ENCODE results near the gene B3GALT5.
"Not testable (repeated sequence)": the region's sequence is repeated elsewhere in the genome, so short reads cannot be mapped to it uniquely, and the experiment has no call there.

The B3GALT5 gene

DNA sequence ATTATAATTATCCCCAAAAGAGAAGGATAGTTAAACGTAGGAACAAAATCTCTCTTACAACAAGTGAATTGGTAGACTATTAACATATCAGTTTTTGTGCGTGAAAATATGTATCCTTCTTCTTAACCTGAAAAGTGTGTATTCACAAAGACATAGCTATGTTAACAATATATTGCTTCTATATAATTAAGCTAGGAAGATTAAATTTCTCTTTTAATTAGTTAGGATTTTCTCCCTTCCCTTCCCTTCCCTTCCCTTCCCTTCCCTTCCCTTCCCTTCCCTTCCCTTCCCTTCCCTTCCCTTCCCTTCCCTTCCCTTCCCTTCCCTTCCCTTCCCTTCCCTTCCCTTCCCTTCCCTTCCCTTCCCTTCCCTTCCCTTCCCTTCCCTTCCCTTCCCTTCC, 29.2 kb upstream of the B3GALT5 start:
- H3K79me2 ChIP-seq (ENCODE audit: control insufficient read depth, insufficient read depth, low read length, unreplicated experiment); H3K27me3 ChIP-seq (ENCODE audit: insufficient read depth, low read length); H3K4me1 ChIP-seq (ENCODE audit: control insufficient read depth, insufficient read depth, low read length, unreplicated experiment); H2AFZ ChIP-seq (ENCODE audit: low read length, unreplicated experiment); H3K27ac ChIP-seq (ENCODE audit: low read depth, low read length); H3K36me3 ChIP-seq (ENCODE audit: insufficient read depth, low read length); H3K4me3 ChIP-seq (ENCODE audit: low read depth, low read length): not testable (repeated sequence)

DNA sequence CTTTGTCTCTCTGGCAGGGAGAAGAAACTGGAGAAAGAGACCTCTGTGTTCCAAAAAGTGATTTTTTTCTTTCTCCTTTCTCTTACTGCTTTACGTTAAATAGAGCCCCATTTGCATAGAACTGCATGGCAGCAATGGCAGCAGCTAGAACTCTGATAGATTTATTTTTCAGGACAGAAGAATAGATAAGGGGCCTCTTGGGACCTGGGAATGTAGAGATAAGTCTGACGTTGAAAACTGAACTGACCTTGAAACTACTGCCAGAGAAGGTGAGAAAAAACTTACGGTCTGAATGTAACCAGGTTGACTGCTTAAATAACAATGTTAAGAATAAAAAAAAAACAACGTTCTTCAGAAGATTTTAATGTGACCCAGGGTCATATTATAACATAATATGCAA, 25.4 kb upstream of the B3GALT5 start:
- Histone ChIP-seq H3K27me3 (ENCODE audit: insufficient read depth, low read length) (no peaks in the 10 kb centered on the region), H3K4me3 (ENCODE audit: low read depth, low read length) (no peak overlapping the region), H3K36me3 (ENCODE audit: insufficient read depth, low read length) (no peaks in the 10 kb centered on the region), H3K27ac (ENCODE audit: low read depth, low read length) (no peak overlapping the region), H3K79me2 (ENCODE audit: control insufficient read depth, insufficient read depth, low read length, unreplicated experiment) (no peaks in the 10 kb centered on the region), H3K4me1 (ENCODE audit: control insufficient read depth, insufficient read depth, low read length, unreplicated experiment) (no peaks in the 10 kb centered on the region), H2AFZ (ENCODE audit: low read length, unreplicated experiment) (no peak overlapping the region)

DNA sequence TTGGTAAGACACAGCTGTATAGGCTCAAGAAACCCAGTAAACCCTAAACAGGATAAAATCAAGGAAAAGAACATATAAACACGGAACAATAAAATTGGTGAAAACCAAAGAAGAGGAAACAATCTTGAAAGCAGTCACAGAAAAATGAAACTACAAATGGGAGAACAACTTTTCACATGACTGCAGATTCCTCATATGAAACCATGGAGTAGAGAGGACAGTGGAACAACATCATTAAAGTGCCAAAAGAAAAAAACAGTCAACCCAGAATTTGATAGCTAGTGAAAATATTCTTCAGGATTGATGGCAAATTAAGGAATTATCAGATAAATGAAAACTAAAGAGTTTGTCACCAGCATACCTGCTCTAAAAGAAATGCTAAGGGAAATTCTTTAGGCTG, 23.9 kb upstream of the B3GALT5 start:
- Histone ChIP-seq H3K4me3 (ENCODE audit: low read depth, low read length) (no peak overlapping the region), H3K36me3 (ENCODE audit: insufficient read depth, low read length) (no peaks in the 10 kb centered on the region), H2AFZ (ENCODE audit: low read length, unreplicated experiment) (no peak overlapping the region), H3K27ac (ENCODE audit: low read depth, low read length) (no peak overlapping the region), H3K27me3 (ENCODE audit: insufficient read depth, low read length) (no peaks in the 10 kb centered on the region), H3K79me2 (ENCODE audit: control insufficient read depth, insufficient read depth, low read length, unreplicated experiment) (no peaks in the 10 kb centered on the region), H3K4me1 (ENCODE audit: control insufficient read depth, insufficient read depth, low read length, unreplicated experiment) (no peaks in the 10 kb centered on the region)

DNA sequence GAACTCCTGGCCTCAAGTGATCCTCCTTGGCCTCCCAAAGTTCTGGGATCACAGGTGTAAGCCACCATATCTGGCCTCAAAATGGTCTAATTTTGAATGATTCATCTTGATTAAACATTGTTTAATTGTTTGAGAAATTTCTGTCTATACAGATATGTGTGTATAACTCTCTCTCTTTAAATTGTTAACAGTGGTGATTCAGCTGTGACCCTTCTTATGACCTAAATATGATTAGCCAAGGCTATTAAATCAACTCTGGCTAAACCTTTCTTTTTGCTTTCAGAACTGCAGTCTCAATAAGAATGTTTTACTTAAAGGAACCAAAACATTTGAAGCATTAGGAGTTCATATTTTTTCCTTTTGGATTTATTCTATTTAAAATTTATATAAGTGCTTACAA, 19.2 kb upstream of the B3GALT5 start:
- Histone ChIP-seq H3K27ac (ENCODE audit: low read depth, low read length) (no peak overlapping the region), H3K36me3 (ENCODE audit: insufficient read depth, low read length) (no peaks in the 10 kb centered on the region), H3K4me1 (ENCODE audit: control insufficient read depth, insufficient read depth, low read length, unreplicated experiment) (no peaks in the 10 kb centered on the region), H3K79me2 (ENCODE audit: control insufficient read depth, insufficient read depth, low read length, unreplicated experiment) (no peaks in the 10 kb centered on the region), H3K27me3 (ENCODE audit: insufficient read depth, low read length) (no peaks in the 10 kb centered on the region), H2AFZ (ENCODE audit: low read length, unreplicated experiment) (no peak overlapping the region), H3K4me3 (ENCODE audit: low read depth, low read length) (no peak overlapping the region)

DNA sequence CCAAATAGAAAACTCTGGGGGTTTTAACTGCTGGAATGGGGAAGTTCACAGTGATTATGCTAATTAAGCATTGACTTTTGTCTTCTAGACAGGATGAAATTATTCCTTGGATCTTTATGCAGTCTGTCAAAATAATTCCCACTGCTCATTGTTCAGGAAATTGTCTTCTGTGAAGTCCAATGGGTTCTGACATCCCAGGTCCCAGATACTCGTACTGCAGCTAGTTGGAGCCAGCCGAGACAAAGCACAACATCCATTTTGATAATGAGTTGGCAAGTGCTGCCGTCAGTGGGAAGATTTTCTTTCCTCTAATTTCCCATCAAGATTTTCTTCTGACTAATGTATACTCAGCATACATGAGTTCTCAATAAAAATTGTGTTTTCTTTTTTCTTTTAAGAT, 17.3 kb upstream of the B3GALT5 start:
- no peak overlapping the region for H3K27ac ChIP-seq (ENCODE audit: low read depth, low read length)
- H3K27me3 ChIP-seq (ENCODE audit: insufficient read depth, low read length): no peaks in the 10 kb centered on the region
- H3K36me3 ChIP-seq (ENCODE audit: insufficient read depth, low read length): no peaks in the 10 kb centered on the region
- no peak overlapping the region for H2AFZ ChIP-seq (ENCODE audit: low read length, unreplicated experiment)
- no peaks in the 10 kb centered on the region for H3K79me2 ChIP-seq (ENCODE audit: control insufficient read depth, insufficient read depth, low read length, unreplicated experiment)
- no peak overlapping the region for H3K4me3 ChIP-seq (ENCODE audit: low read depth, low read length)
- no peaks in the 10 kb centered on the region for H3K4me1 ChIP-seq (ENCODE audit: control insufficient read depth, insufficient read depth, low read length, unreplicated experiment)

DNA sequence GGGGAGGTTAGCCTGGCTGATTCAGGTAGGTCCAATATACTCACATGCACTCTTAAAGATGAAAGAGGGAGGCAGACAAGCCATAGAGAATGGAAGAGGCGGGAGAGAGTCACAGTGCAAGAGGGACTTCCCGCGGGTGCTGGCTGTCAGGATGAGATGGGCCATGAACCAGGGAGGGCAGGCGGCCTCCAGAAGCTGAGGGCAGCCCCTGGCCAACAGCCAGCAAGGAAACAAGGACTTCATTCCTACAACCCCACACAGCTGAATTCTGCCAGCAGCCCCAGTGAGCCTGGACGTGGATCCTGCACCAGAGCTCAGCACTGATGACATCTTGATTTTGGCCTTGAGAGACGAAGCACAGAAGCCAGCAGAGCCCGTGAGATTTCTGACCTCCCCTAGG, 15.1 kb upstream of the B3GALT5 start:
- H3K27ac ChIP-seq (ENCODE audit: low read depth, low read length): no peak overlapping the region

DNA sequence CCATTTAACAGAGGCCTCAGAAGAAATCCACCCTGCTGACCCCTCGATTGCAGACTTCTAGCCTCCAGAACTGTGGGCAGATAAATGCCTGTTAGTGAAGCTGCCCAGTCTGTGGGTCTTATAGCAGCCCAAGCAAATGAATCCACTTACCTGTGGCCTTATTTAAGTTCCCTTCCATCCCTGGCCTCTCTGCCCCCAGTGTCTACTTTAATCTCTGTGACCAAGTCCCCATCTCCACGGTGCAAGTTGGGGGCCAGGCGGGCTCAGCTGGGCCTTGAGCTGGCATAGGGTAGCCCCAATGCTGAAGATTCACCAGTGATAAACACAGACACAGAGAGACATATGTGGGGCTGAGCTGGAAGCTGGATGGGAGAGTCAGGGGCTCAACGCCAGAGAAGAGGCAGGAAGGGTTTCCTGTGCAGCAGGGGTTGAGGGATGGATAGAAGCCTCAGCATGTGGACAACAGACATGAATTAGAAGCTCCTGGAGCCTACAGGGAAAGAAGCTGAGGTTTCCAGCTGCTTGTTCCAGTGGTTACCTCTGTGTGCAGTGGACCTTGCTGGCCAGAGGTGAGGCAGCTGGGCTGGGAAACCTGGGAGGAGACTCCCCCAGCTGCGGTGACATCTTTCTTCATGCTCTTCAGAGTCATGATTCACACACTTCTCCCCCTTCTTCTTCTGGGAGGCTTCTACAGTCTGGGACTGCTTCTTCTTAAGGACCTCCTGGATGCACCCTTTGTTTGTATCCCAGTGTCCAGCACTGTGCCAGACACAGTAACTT, 13.4 kb upstream of the B3GALT5 start:
- no peak overlapping the region for H3K4me3 ChIP-seq (ENCODE audit: low read depth, low read length)
- no peak overlapping the region for H2AFZ ChIP-seq (ENCODE audit: low read length, unreplicated experiment)
- no peaks in the 10 kb centered on the region for H3K4me1 ChIP-seq (ENCODE audit: control insufficient read depth, insufficient read depth, low read length, unreplicated experiment)
- no peak overlapping the region for H3K27ac ChIP-seq (ENCODE audit: low read depth, low read length)
- no peaks in the 10 kb centered on the region; the same call in 1 of the 2 replicates for H3K27me3 ChIP-seq (ENCODE audit: insufficient read depth, low read length)
- no peaks in the 10 kb centered on the region for H3K79me2 ChIP-seq (ENCODE audit: control insufficient read depth, insufficient read depth, low read length, unreplicated experiment)
- H3K36me3 ChIP-seq (ENCODE audit: insufficient read depth, low read length): no peaks in the 10 kb centered on the region

More for the DNA sequence above, 15.1 kb upstream of the B3GALT5 start:
- Histone ChIP-seq H3K27me3 (ENCODE audit: insufficient read depth, low read length) (no peaks in the 10 kb centered on the region), H3K4me1 (ENCODE audit: control insufficient read depth, insufficient read depth, low read length, unreplicated experiment) (no peaks in the 10 kb centered on the region), H3K36me3 (ENCODE audit: insufficient read depth, low read length) (no peaks in the 10 kb centered on the region), H2AFZ (ENCODE audit: low read length, unreplicated experiment) (no peak overlapping the region), H3K4me3 (ENCODE audit: low read depth, low read length) (no peak overlapping the region), H3K79me2 (ENCODE audit: control insufficient read depth, insufficient read depth, low read length, unreplicated experiment) (no peaks in the 10 kb centered on the region)

DNA sequence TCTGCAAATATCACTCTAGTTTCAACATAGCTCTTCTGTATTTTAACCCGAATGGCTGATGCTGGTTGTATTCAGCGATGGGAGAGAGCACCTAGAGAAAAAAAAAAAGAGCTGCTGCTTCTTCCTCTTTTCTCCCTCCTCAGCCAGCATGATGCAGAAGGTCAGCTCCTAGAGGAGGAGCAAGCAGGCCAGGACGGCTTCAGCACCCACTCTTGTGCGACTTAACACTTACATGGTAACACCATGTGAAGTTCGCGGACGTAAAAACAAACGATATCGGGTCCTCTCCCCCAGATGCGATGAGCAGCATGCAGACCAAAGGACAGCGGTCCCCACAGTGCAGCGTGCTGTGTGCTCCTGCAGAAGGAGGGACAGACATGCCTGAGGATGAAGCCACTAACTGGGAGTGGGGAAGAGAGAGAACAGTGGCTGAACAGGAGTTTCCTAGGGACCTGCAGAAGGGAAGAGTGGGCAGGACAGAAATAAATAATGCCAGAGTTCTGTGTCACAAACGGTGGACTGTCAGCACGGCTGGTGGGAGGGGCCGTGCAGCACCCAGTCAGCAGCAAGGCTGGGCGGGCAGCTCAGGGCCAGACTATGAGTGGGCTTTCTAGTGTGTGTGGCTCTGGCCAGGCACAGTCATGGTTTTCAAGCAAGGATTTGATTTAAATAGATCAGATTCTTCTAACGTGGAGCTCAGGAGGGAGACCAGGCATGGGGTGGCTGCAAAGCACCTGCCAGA, 11.4 kb upstream of the B3GALT5 start:
- Histone ChIP-seq H3K4me1 (ENCODE audit: control insufficient read depth, insufficient read depth, low read length, unreplicated experiment) (no peaks in the 10 kb centered on the region), H3K27me3 (ENCODE audit: insufficient read depth, low read length) (no peaks in the 10 kb centered on the region; the same call in 1 of the 2 replicates), H3K4me3 (ENCODE audit: low read depth, low read length) (no peak overlapping the region), H3K27ac (ENCODE audit: low read depth, low read length) (no peak overlapping the region), H3K36me3 (ENCODE audit: insufficient read depth, low read length) (no peaks in the 10 kb centered on the region), H3K79me2 (ENCODE audit: control insufficient read depth, insufficient read depth, low read length, unreplicated experiment) (no peaks in the 10 kb centered on the region), H2AFZ (ENCODE audit: low read length, unreplicated experiment) (no peak overlapping the region)

DNA sequence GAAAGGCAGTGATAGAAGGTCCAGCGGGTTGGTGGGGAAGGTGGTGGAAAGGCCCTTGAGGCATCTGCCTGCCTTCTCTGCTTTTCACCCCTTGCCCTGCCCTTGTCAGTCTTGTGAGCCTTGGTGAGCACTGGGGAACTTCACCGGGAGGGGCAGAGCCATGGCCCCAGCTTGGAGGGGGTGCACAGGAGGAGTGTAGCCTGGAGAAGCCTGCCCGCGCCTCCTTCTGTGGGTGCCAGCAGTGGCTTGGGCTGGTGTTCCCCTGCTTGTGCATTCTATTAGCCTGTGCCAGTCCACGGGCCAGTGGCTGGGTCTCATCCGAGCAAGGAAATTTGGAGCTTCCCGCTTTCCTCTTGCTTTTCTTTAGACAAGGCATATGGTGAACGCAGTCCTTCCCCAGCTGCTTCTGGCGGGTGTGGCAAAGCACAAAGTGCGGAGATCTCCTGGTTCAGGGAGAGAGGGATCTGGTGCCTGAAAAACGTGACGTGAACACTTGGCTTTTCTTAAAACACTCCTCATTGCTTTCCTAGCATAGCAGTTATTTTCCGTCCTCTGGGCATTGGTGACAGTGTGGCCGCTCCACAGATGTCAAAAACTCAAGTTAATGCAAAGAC, 10.6 kb upstream of the B3GALT5 start:
- no peaks in the 10 kb centered on the region for H3K4me1 ChIP-seq (ENCODE audit: control insufficient read depth, insufficient read depth, low read length, unreplicated experiment)
- H3K27me3 ChIP-seq (ENCODE audit: insufficient read depth, low read length): no peaks in the 10 kb centered on the region; the same call in 1 of the 2 replicates
- no peaks in the 10 kb centered on the region for H3K36me3 ChIP-seq (ENCODE audit: insufficient read depth, low read length)
- no peaks in the 10 kb centered on the region for H3K79me2 ChIP-seq (ENCODE audit: control insufficient read depth, insufficient read depth, low read length, unreplicated experiment)
- H3K27ac ChIP-seq (ENCODE audit: low read depth, low read length): no peak overlapping the region
- no peak overlapping the region for H3K4me3 ChIP-seq (ENCODE audit: low read depth, low read length)
- H2AFZ ChIP-seq (ENCODE audit: low read length, unreplicated experiment): no peak overlapping the region

DNA sequence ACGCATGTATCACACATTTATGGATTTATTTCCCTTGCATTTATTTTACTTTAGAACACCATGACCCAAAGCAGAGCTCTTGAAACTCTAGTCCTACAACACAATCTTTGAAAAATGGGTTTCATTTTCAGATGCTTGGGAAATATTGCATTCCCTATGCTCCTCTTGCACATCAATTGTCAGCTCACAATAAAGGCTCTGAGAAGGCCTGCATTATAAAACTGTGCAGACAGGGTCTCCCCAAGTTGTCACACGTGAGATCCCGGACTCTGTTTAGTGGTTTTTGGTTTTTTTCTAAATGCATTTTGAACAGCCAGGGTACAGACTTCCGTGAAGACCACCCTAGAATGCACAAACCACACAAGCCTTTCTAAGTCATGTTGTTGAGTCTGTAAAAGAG, 9.9 kb upstream of the B3GALT5 start:
- H3K79me2 ChIP-seq (ENCODE audit: control insufficient read depth, insufficient read depth, low read length, unreplicated experiment): no peaks in the 10 kb centered on the region
- H3K27me3 ChIP-seq (ENCODE audit: insufficient read depth, low read length): no peaks in the 10 kb centered on the region; the same call in 1 of the 2 replicates
- no peaks in the 10 kb centered on the region for H3K4me1 ChIP-seq (ENCODE audit: control insufficient read depth, insufficient read depth, low read length, unreplicated experiment)
- no peak overlapping the region for H2AFZ ChIP-seq (ENCODE audit: low read length, unreplicated experiment)
- no peaks in the 10 kb centered on the region for H3K36me3 ChIP-seq (ENCODE audit: insufficient read depth, low read length)
- no peak overlapping the region for H3K4me3 ChIP-seq (ENCODE audit: low read depth, low read length)
- H3K27ac ChIP-seq (ENCODE audit: low read depth, low read length): no peak overlapping the region
